GM12801 (cell line): ENCODE measurements around the gene COPS4.

Experiments
- TF ChIP-seq, protein P1 (sequence below): IDR thresholded peaks from one replicate; pipeline ENCODE4 v1.5.1; 2011; ENCODE audit warnings: control low read depth; ENCODE audit not compliant: insufficient read length; ENCODE audit errors: extremely low read depth

COPS4 gene

DNA sequence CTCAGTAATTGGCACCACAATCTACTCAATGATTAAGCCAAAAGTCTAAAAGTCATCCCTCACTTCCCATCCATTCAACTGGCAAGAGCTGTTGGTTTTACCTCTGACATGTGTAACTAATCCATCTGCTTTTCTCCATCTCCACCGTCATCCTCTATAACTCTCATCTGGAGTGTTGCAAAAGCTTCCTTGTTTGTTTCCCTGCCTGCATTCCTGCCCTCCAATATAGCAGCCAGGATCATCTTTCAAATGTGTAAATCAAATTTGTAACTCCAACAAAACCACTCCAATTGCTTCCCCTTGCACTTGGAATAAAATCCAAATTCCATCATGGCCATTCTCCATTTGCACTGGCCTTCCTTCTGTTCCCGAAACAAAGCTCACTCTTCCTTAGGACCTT is 83.9 kb downstream of the COPS4 start:
- TF ChIP-seq, protein P1, sequence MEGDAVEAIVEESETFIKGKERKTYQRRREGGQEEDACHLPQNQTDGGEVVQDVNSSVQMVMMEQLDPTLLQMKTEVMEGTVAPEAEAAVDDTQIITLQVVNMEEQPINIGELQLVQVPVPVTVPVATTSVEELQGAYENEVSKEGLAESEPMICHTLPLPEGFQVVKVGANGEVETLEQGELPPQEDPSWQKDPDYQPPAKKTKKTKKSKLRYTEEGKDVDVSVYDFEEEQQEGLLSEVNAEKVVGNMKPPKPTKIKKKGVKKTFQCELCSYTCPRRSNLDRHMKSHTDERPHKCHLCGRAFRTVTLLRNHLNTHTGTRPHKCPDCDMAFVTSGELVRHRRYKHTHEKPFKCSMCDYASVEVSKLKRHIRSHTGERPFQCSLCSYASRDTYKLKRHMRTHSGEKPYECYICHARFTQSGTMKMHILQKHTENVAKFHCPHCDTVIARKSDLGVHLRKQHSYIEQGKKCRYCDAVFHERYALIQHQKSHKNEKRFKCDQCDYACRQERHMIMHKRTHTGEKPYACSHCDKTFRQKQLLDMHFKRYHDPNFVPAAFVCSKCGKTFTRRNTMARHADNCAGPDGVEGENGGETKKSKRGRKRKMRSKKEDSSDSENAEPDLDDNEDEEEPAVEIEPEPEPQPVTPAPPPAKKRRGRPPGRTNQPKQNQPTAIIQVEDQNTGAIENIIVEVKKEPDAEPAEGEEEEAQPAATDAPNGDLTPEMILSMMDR: no peak

DNA sequence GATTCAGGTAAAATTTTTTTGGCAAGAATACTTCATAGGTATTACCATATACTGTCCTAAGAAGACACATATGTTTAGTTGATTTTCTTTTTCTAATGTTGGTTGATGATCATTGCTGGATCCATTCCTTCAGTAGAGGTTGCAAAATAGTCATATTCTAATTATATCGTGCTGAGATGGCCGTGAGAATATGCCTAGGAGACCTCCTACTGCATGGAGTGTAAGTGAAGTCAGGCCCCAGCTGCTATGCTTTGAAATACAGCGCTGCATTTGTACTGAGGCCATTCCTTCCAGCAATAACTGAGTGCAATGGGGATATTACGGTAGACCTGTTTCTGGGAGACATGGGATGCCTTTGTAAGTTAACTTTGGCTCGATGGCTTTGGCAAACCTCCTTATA is 86.3 kb downstream of the COPS4 start:
- TF ChIP-seq, protein P1: no peak

DNA sequence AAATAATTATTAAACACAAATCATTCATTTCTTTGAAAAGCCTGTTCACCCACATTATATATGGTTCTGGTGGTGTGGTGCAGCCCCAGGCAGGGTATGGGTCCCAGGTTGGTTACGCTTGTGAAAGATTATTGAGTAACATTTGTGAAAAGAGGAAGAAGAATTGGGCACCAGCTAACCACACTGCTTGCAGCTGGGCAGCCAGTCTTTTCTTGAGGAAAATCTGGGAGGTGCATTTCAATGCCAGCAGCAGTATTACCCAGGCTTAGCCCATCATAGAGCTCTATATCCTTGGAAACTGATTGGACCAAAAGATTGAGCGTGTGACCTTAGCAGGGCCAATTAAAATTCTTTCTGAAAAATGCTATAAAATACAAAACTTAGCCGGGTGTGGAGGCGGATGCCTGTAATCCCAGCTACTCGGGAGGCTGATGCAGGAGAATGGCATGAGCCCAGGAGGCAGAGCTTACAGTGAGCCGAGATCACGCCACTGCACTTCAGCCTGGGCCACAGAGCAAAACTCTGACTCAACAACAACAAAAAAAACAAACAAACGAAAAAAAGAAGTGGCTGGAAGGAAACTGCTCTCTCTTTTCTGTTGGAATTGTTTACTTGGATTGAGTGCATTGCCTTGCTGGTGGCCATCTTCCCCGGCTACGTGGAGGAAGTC is 89.3 kb downstream of the COPS4 start:
- TF ChIP-seq, protein P1: no peak
